HEK293T (cell line): ENCODE results near the gene MAB21L1.

Experiments
- CTCF ChIA-PET: fragments of 350-600 bp; formaldehyde crosslinking; extraction: SDS; loops from one replicate; lab custom pipeline; 2021; ENCODE audit warnings: antibody characterized with exemption, inconsistent platforms; lab: Yijun Ruan, JAX
- POLR2A ChIA-PET: fragments of 350-600 bp; formaldehyde crosslinking; extraction: SDS; loops from one replicate; lab custom pipeline; 2020; ENCODE audit warnings: antibody characterized with exemption, inconsistent platforms; lab: Yijun Ruan, JAX
- DNase-seq: peaks from one replicate; pipeline ENCODE4 v3.0.0; 2012; ENCODE audit warnings: mixed read lengths; ENCODE audit errors: extremely low spot score
- ARNT ChIP-seq: fragments of 450-650 bp; IDR thresholded peaks from 2 replicates; pipeline ENCODE4 v1.6.1; 2017; ENCODE audit warnings: mild to moderate bottlenecking
- BHLHE40 ChIP-seq: fragments of 450-650 bp; IDR thresholded peaks from 2 replicates; pipeline ENCODE4 v1.6.1; 2016; ENCODE audit warnings: mild to moderate bottlenecking, moderate library complexity, borderline replicate concordance
- CTBP1 ChIP-seq: fragments of 450-650 bp; IDR thresholded peaks from 2 replicates; pipeline ENCODE4 v1.6.1; 2016; ENCODE audit warnings: borderline replicate concordance
- ELF4 ChIP-seq: fragments of 450-650 bp; IDR thresholded peaks from 2 replicates; pipeline ENCODE4 v1.6.1; 2017; ENCODE audit warnings: antibody characterized with exemption
- FOXA1 ChIP-seq: fragments of 450-650 bp; IDR thresholded peaks from 2 replicates; pipeline ENCODE4 v1.6.1; 2016; ENCODE audit warnings: mild to moderate bottlenecking
- FOXK2 ChIP-seq: fragments of 450-650 bp; IDR thresholded peaks from 2 replicates; pipeline ENCODE4 v1.6.1; 2016; ENCODE audit warnings: mild to moderate bottlenecking
- FOXM1 ChIP-seq: fragments of 450-650 bp; IDR thresholded peaks from 2 replicates; pipeline ENCODE4 v1.6.1; 2017; ENCODE audit warnings: mild to moderate bottlenecking, borderline replicate concordance
- HDGF ChIP-seq: fragments of 450-650 bp; IDR thresholded peaks from 2 replicates; pipeline ENCODE4 v1.6.1; 2017; ENCODE audit warnings: antibody characterized with exemption, borderline replicate concordance
- L3MBTL2 ChIP-seq: fragments of 450-650 bp; conservative IDR thresholded peaks from 2 replicates; pipeline ENCODE4 v1.6.1; 2016; ENCODE audit warnings: mild to moderate bottlenecking
- LEF1 ChIP-seq: fragments of 450-650 bp; IDR thresholded peaks from 2 replicates; pipeline ENCODE4 v1.6.1; 2017; ENCODE audit warnings: mild to moderate bottlenecking, borderline replicate concordance
- NFRKB ChIP-seq: fragments of 450-650 bp; IDR thresholded peaks from 2 replicates; pipeline ENCODE4 v1.6.1; 2016; ENCODE audit warnings: mild to moderate bottlenecking, moderate library complexity
- SP1 ChIP-seq: fragments of 450-650 bp; IDR thresholded peaks from 2 replicates; pipeline ENCODE4 v1.6.1; 2017
- SUZ12 ChIP-seq: fragments of 450-650 bp; IDR thresholded peaks from 2 replicates; pipeline ENCODE4 v1.6.1; 2016; ENCODE audit warnings: mild to moderate bottlenecking
- TARDBP ChIP-seq: fragments of 450-650 bp; IDR thresholded peaks from 2 replicates; pipeline ENCODE4 v1.6.1; 2016
- ZNF384 ChIP-seq: fragments of 450-650 bp; IDR thresholded peaks from 2 replicates; pipeline ENCODE4 v1.6.1; 2016
- TF ChIP-seq, protein P1 (sequence below): fragments of 450-650 bp; IDR thresholded peaks from 2 replicates; pipeline ENCODE4 v1.6.1; 2016

Gene MAB21L1

DNA sequence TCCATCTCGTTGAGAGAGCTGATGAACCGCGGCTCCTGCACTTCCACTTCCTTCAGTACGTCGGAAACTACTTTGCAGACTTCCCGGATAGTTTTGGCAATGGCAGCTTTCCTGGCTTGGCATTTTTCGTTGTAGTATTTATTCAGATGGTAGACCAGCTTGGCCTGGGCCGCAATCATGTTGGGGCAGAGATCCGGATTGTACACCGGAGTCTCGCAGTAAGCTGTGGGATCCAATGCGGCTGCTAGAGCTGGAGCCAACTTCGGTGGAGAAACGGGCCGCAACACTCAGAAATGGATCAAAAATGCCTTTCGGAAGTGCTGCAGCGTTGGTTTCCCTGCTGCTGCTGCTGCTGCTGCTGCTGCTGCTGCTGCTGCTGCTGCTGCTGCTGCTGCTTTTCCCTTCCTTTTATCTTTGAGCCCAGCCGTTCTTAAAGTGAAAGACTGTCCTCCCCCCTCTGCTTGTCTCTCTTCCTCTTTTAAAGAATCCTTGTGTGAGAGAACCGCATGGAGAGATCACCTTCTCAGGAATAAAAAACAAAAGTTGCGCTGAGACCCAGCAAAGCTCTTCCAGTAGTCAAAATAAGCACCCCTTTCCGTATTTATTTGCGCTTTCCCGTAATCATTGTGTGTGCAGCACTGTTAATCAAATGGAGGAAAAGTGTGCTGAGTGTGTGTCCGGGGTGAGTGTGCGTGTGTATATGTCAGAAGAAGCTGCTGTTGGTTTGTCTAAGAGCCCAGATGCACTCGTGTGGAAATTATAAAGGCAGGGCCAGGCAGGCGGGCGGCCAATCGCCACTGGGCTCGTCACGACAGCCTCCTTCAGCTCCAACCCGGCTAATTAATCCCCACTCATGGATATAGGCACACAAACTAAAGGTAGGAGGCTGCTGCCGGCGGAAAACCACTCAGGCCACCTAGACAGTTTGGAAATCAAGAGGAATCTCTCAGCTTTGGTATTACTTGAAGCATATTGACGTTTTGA lies at the start of gene MAB21L1:
TSS of gene MAB21L1 (minus strand) at position 730 of the 984 bp plus-strand sequence. CDS start at position 179, 551 bp downstream.
- TF ChIP-seq NFRKB (no peak), HDGF (no peak), FOXA1 (no peak), ZNF384 (no peak), BHLHE40 (no peak), SP1 (no peak), L3MBTL2 (no peak; the same call in 1 of the 2 replicates), LEF1 (no peak), FOXK2 (no peak)
- POLR2A ChIA-PET, result interaction anchor here (0.7 to 1.1 kb wide), 4 partner anchors 8 to 17 kb away, joined by 3 to 6 read pairs (median 4); no protein-coding TSS in a partner anchor
- CTCF ChIA-PET, result interaction anchor here (0.6 to 1.5 kb wide), 2 partner anchors 11 to 214 kb away, joined by 3 to 4 read pairs; no protein-coding TSS in a partner anchor
- peak; percentile 69 for DNase-seq

DNA sequence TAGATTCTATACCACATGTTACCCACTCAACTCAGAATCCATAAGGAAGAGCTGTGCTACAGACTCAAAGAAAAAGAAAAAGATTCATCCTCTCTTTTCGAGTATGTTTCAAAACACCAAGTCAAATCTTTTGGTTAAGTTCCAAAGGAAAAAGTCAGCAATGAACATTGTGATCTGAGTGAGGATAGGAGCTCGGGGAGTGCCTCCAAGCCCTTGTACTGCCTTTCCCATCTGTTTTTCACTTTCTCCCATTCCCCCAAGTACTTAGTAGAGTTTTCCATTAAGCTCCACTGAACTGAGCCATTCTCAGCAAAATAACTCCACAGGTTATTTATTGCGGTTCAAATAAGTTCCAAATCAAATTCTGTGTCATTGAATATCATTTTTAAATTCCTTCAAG lies 47.7 kb upstream of the MAB21L1 start:
- ChIA-PET POLR2A (no interaction called here), CTCF (no interaction called here)
- no peak for DNase-seq
- TF ChIP-seq FOXA1 (no peak), ZNF384 (no peak), BHLHE40 (no peak), CTBP1 (no peak), NFRKB (no peak), HDGF (no peak), LEF1 (no peak), ELF4 (no peak), FOXK2 (no peak), ARNT (no peak), L3MBTL2 (no peak), SP1 (no peak), SUZ12 (no peak)

DNA sequence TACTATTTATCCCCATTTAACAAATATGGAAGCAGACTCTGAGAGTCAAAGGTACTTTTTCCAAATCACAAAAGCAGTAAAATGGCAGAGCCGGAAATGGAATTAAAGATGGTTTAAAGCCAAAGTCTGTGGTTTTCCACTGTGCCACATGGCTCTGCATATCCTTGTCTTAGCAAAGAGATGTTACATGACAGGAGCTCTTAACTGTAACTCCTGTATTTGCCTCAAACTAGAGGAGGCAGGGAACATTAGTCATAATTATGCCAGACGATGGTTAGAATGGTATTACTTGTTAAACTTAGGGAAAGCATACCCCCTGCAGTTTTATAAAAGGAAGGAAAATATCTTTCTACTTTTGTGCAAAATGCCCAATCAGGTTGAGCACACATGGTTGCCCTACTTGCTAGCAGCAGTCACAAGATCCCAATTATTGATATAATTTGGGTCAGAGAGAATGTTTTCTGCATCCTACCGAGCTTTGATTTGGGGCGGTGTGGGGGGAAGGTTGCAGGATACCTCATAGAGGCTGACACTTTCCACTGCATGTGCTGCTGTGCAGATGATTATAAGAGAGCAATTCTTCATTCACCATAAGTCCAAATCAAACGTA lies 42.0 kb upstream of the MAB21L1 start:
- CTCF ChIA-PET, result no interaction called here
- POLR2A ChIA-PET, result no interaction called here
- no peak for TF ChIP-seq NFRKB
- TF ChIP-seq ELF4, result no peak
- TF ChIP-seq ZNF384, result no peak
- TF ChIP-seq SP1, result no peak
- TF ChIP-seq, protein P1, sequence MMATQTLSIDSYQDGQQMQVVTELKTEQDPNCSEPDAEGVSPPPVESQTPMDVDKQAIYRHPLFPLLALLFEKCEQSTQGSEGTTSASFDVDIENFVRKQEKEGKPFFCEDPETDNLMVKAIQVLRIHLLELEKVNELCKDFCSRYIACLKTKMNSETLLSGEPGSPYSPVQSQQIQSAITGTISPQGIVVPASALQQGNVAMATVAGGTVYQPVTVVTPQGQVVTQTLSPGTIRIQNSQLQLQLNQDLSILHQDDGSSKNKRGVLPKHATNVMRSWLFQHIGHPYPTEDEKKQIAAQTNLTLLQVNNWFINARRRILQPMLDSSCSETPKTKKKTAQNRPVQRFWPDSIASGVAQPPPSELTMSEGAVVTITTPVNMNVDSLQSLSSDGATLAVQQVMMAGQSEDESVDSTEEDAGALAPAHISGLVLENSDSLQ, result no peak
- TF ChIP-seq FOXK2, result no peak
- no peak for TF ChIP-seq CTBP1
- TF ChIP-seq FOXM1, result no peak
- no peak for DNase-seq

DNA sequence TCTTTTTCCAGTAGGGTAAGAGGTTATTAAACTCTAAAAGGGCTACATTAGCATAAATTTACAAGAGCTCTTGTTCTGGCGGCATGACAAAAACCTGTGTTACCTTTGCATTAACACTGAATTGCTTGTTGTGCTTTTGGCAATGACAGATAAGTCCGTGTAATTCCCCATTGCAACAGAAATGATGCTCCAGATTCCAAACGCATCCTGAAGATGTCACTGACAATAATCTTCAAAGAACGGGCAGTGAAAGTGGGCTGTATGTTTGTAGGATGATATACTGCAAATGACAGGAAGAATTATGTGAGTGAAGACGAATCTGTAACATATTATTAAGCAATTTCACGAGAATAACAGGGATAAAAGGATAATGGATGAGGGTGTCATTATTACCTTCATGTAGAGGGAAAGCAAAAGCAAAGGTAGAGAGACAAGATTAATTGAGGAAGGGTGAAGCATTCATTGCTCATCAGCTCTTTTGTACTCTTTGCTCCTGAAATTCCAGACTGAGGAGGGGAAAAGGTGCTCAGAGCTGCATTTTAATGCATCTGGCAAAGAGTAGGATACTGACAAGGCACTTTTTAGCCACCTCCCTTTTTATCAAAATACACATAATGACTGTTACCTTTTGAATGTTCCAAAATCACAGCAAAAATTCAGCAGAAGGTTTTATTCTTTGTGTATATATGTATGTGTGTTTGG lies 38.5 kb upstream of the MAB21L1 start:
- TF ChIP-seq L3MBTL2 (no peak), LEF1 (no peak), FOXM1 (no peak), HDGF (no peak), TARDBP (no peak), FOXA1 (no peak), NFRKB (no peak), FOXK2 (no peak), ZNF384 (no peak), ELF4 (no peak), CTBP1 (no peak), SUZ12 (no peak), BHLHE40 (no peak), ARNT (no peak), SP1 (no peak)
- TF ChIP-seq, protein P1, result no peak
- CTCF ChIA-PET, result no interaction called here
- POLR2A ChIA-PET, result no interaction called here
- no peak for DNase-seq

DNA sequence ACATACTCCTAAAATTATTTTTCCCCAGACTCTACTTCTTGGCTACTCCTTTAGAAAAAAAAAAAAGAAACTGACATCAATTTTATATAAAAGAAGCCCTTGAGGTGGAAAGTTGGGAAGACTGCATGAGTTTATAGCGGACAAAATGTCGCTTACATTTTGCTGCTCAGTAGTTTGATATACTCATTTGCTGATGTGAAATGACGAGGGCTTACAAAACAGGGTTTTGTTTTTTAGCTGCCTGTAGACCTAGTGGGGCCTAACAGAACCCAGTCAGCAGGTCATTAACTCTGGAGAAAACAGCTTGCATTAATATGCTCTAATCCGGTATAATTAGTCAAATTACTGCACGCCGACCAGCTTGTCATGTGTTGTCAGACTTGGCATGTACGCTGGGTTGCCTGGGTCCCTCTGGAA lies 37.6 kb upstream of the MAB21L1 start:
- no peak for TF ChIP-seq NFRKB
- no peak for TF ChIP-seq TARDBP
- TF ChIP-seq FOXM1, result no peak
- TF ChIP-seq SP1, result no peak
- TF ChIP-seq ARNT, result no peak
- TF ChIP-seq BHLHE40, result no peak
- no peak for TF ChIP-seq ZNF384
- TF ChIP-seq L3MBTL2, result no peak
- TF ChIP-seq SUZ12, result no peak
- no peak for TF ChIP-seq HDGF
- TF ChIP-seq LEF1, result no peak
- no peak for TF ChIP-seq CTBP1
- TF ChIP-seq, protein P1, result no peak
- TF ChIP-seq FOXA1, result no peak
- TF ChIP-seq ELF4, result no peak
- CTCF ChIA-PET, result no interaction called here
- no peak for DNase-seq
- POLR2A ChIA-PET, result no interaction called here
